Smooth muscle cell (in vitro differentiated cells): ENCODE data around the gene CDA. TPM values are rescaled to one million over a fixed set of nuclear protein-coding genes. Genes with fewer than 3 reads are reported as not detected.
A peak's percentile ranks its signal among the peaks of the same experiment; 100 is the strongest.

Source experiments
- DNase-seq: peaks from one replicate; lab custom pipeline; 2025; ENCODE audit not compliant: unreplicated experiment; lab: John Stamatoyannopoulos, UW
- H2AFZ ChIP-seq: fragments of 200-600 bp; sonication (generic); 2 replicates; pipeline ENCODE4 v1.6.0; 2016; ENCODE audit warnings: antibody characterized with exemption, low read depth, mild to moderate bottlenecking
- H3F3A ChIP-seq: fragments of 200-600 bp; sonication (generic); 2 replicates; pipeline ENCODE4 v1.6.0; 2017; ENCODE audit warnings: antibody characterized with exemption, low read depth
- H3K27ac ChIP-seq: fragments of 200-600 bp; sonication (generic); 2 replicates; pipeline ENCODE4 v1.5.1; 2016; ENCODE audit warnings: low read depth, mild to moderate bottlenecking
- H3K27me3 ChIP-seq: fragments of 200-600 bp; sonication (generic); 2 replicates; pipeline ENCODE4 v1.6.1; 2016; ENCODE audit warnings: low read depth, mild to moderate bottlenecking
- H3K36me3 ChIP-seq: fragments of 200-600 bp; sonication (generic); 2 replicates; pipeline ENCODE4 v1.5.1; 2016; ENCODE audit warnings: low read depth
- H3K4me1 ChIP-seq: fragments of 200-600 bp; sonication (generic); 2 replicates; pipeline ENCODE4 v1.5.1; 2016; ENCODE audit warnings: low read depth
- H3K4me2 ChIP-seq: fragments of 200-600 bp; sonication (generic); 2 replicates; pipeline ENCODE4 v1.6.0; 2016; ENCODE audit warnings: mild to moderate bottlenecking
- H3K4me3 ChIP-seq: fragments of 200-600 bp; sonication (generic); 2 replicates; pipeline ENCODE4 v1.5.1; 2016; ENCODE audit warnings: mild to moderate bottlenecking
- H3K79me2 ChIP-seq: fragments of 200-600 bp; sonication (generic); 2 replicates; pipeline ENCODE4 v1.6.0; 2016; ENCODE audit warnings: low read depth, mild to moderate bottlenecking
- H3K9ac ChIP-seq: fragments of 200-600 bp; sonication (generic); 2 replicates; pipeline ENCODE4 v1.6.0; 2016; ENCODE audit warnings: low read depth
- H3K9me3 ChIP-seq: fragments of 200-600 bp; sonication (generic); replicated peaks from 2 replicates; pipeline ENCODE4 v1.5.1; 2016; ENCODE audit warnings: low read depth
- H4K20me1 ChIP-seq: fragments of 200-600 bp; sonication (generic); 2 replicates; pipeline ENCODE4 v1.6.0; 2016; ENCODE audit warnings: low read depth
- CTCF ChIP-seq: fragments of 200-600 bp; sonication (generic); IDR thresholded peaks from 2 replicates; pipeline ENCODE4 v1.5.1; 2017; ENCODE audit warnings: borderline replicate concordance, mild to moderate bottlenecking, antibody characterized with exemption; ENCODE audit not compliant: insufficient read depth, poor library complexity, severe bottlenecking
- WGBS: methylation state at CpG from one replicate; pipeline ENCODE4 v1.1.7; 2016; ENCODE audit warnings: low lambda C conversion rate; 5-methylcytosine and 5-hydroxymethylcytosine counted together
- polyA plus RNA-seq: library from polyadenylated mRNA; unstranded; fragments of >200 nt; fragmentation: Nextera tagmentation; extraction: Ambion mirVana; gene quantifications from 2 replicates; pipeline ENCODE4 v1.2.1, GENCODE V29; 2016
- total RNA-seq: library from RNA; depleted of rRNA; stranded (reverse); fragments of >200 nt; gene quantifications from 2 replicates; pipeline ENCODE4 v1.2.3, GENCODE V29; 2014

Gene CDA
- total and polyA plus RNA-seq, 2 experiments from 2014 or later, result 0.58 to 0.78 TPM

- H3F3A ChIP-seq, result peaks cover 8% of the 10 kb centered on the region
- H3K4me2 ChIP-seq, result no peak overlapping the region
- no peak overlapping the region for H3K4me3 ChIP-seq
- no peak for TF ChIP-seq CTCF
- no peaks in the 10 kb centered on the region for H3K9me3 ChIP-seq
- H3K27me3 ChIP-seq, result no peaks in the 10 kb centered on the region
- no peak for DNase-seq
- no peaks in the 10 kb centered on the region for H4K20me1 ChIP-seq
- no peaks in the 10 kb centered on the region for H3K79me2 ChIP-seq
- H3K27ac ChIP-seq, result no peak overlapping the region
- H2AFZ ChIP-seq, result no peak overlapping the region
- WGBS, result 95% methylated on average over 2 of the region's 2 CpGs
- no peaks in the 10 kb centered on the region for H3K4me1 ChIP-seq
- no peaks in the 10 kb centered on the region for H3K36me3 ChIP-seq
- H3K9ac ChIP-seq, result no peak overlapping the region
Measured at GRCh38 chr1:20610970-20611369, 22.1 kb downstream of the CDA start.

- no peak overlapping the region for H3K4me2 ChIP-seq
- no peaks in the 10 kb centered on the region for H3K4me1 ChIP-seq
- no peaks in the 10 kb centered on the region for H3K79me2 ChIP-seq
- H3K36me3 ChIP-seq, result no peaks in the 10 kb centered on the region
- H3K27me3 ChIP-seq, result no peaks in the 10 kb centered on the region
- no peak overlapping the region for H3K4me3 ChIP-seq
- WGBS, result 100% methylated on average over 5 of the region's 5 CpGs
- H4K20me1 ChIP-seq, result no peaks in the 10 kb centered on the region
- H3F3A ChIP-seq, result peaks cover 8% of the 10 kb centered on the region
- DNase-seq, result no peak
- no peak overlapping the region for H2AFZ ChIP-seq
- no peak for TF ChIP-seq CTCF
- H3K9ac ChIP-seq, result no peak overlapping the region
- no peak overlapping the region for H3K27ac ChIP-seq
- no peaks in the 10 kb centered on the region for H3K9me3 ChIP-seq
Measured at GRCh38 chr1:20611652-20612051, 22.8 kb downstream of the CDA start.

- Histone ChIP-seq H4K20me1 (no peaks in the 10 kb centered on the region), H3K27ac (no peak overlapping the region), H3K79me2 (no peaks in the 10 kb centered on the region), H2AFZ (no peak overlapping the region), H3K27me3 (no peaks in the 10 kb centered on the region), H3F3A (peaks cover 8% of the 10 kb centered on the region), H3K4me1 (no peaks in the 10 kb centered on the region), H3K36me3 (no peaks in the 10 kb centered on the region), H3K9me3 (no peaks in the 10 kb centered on the region), H3K9ac (no peak overlapping the region), H3K4me3 (no peak overlapping the region), H3K4me2 (no peak overlapping the region)
- 58% methylated on average over 8 of the region's 11 CpGs for WGBS
- no peak for DNase-seq
- TF ChIP-seq CTCF, result no peak
Measured at GRCh38 chr1:20612221-20612746, 23.4 kb downstream of the CDA start.

GRCh38 chr1:20614131-20614579, 25.3 kb downstream of the CDA start:
- no peak for DNase-seq
- Histone ChIP-seq H3K4me1 (no peaks in the 10 kb centered on the region), H3K27ac (peak overlapping the region; percentile 96), H3K4me3 (no peak overlapping the region), H3F3A (peaks cover 8% of the 10 kb centered on the region), H3K4me2 (no peak overlapping the region), H3K27me3 (no peaks in the 10 kb centered on the region), H3K36me3 (no peaks in the 10 kb centered on the region), H3K9me3 (no peaks in the 10 kb centered on the region), H3K79me2 (no peaks in the 10 kb centered on the region), H2AFZ (peak overlapping the region; percentile 16), H3K9ac (peak overlapping the region; percentile 41), H4K20me1 (no peaks in the 10 kb centered on the region)
- no peak for TF ChIP-seq CTCF
- 46% methylated on average over 3 of the region's 3 CpGs for WGBS
